ENCODE data around the gene DNER. TPM values are rescaled to one million over a fixed set of nuclear protein-coding genes. Genes with fewer than 3 reads are reported as not detected.

DNER gene
- polyA plus RNA-seq, 2 of the 4 experiments (the other 2 are of a cell fraction) = 0.34 to 4.2 TPM

GRCh38 chr2:229526951-229527350, 187.4 kb downstream of the DNER start:
- CTCF ChIA-PET = no interaction called here
- WGBS (ENCODE audit: missing lambda C conversion rate) = 77% methylated on average over 10 of the region's 10 CpGs

GRCh38 chr2:229524799-229525198, 189.6 kb downstream of the DNER start:
- no peak for FAIRE-seq
- POLR2A ChIA-PET = no interaction called here
- ATAC-seq = no peak
- no peak overlapping the region for H3K4me3 ChIP-seq
- no peak for DNase-seq (ENCODE audit: low read depth in 1 of 2, low spot score in 1 of 2)
- CTCF ChIA-PET = interaction anchor here (0.7 kb wide), 1 partner anchor 456 kb away, joined by 3 read pairs; no protein-coding TSS in a partner anchor
- 64% methylated on average over 10 of the region's 10 CpGs for WGBS (ENCODE audit: missing lambda C conversion rate)
- no peak overlapping the region for H3K4me2 ChIP-seq
- no peaks in the 10 kb centered on the region for H3K9me3 ChIP-seq
- H3K27ac ChIP-seq = no peak overlapping the region
- TF ChIP-seq NFE2L2 (conservative IDR thresholded peaks at IDR 0.05; ENCODE audit: low read length) (no peak), KDM1A (IDR thresholded peaks at IDR 0.05; ENCODE audit: low read depth) (no peak), CBX8 (IDR thresholded peaks at IDR 0.05) (no peak), ZNF302 (CRISPR knock-in tag; IDR thresholded peaks at IDR 0.05) (no peak), POLR2A (IDR thresholded peaks at IDR 0.05; ENCODE audit: low read length) (no peak), PHF8 (IDR thresholded peaks at IDR 0.05; ENCODE audit: borderline replicate concordance, low read depth) (no peak), RCOR1 (IDR thresholded peaks at IDR 0.05; ENCODE audit: low read depth, low read length) (no peak), HOXB13 (CRISPR knock-in tag; IDR thresholded peaks at IDR 0.05; ENCODE audit: low read depth) (no peak), HDAC2 (IDR thresholded peaks at IDR 0.05) (no peak), NPAS2 (CRISPR knock-in tag; IDR thresholded peaks at IDR 0.05; ENCODE audit: borderline replicate concordance) (no peak), HES2 (IDR thresholded peaks at IDR 0.05) (no peak), TP53 (CRISPR knock-in tag; IDR thresholded peaks at IDR 0.05) (no peak), CHD4 (IDR thresholded peaks at IDR 0.05; ENCODE audit: borderline replicate concordance) (no peak), ATOH8 (CRISPR knock-in tag; IDR thresholded peaks at IDR 0.05; ENCODE audit: low read depth) (no peak), USF2 (IDR thresholded peaks at IDR 0.05) (no peak), CBX2 (IDR thresholded peaks at IDR 0.05; ENCODE audit: borderline replicate concordance, low read depth) (no peak), TFCP2L1 (CRISPR knock-in tag; IDR thresholded peaks at IDR 0.05) (no peak), CHD2 (IDR thresholded peaks at IDR 0.05; ENCODE audit: low read length, partially characterized antibody) (no peak), HOXA7 (CRISPR knock-in tag; IDR thresholded peaks at IDR 0.05) (no peak), MAFK (IDR thresholded peaks at IDR 0.05; ENCODE audit: partially characterized antibody) (no peak)
- no peaks in the 10 kb centered on the region for H3K4me1 ChIP-seq

More at GRCh38 chr2:229526951-229527350, 187.4 kb downstream of the DNER start:
- 0 out of 3 replicates have a peak, but pooled peaks cover 6% of the 10 kb centered on the region for H3K9me3 ChIP-seq
- H3K27ac ChIP-seq = no peak overlapping the region
- TF ChIP-seq HEYL (CRISPR knock-in tag; IDR thresholded peaks at IDR 0.05) = no peak
- TF ChIP-seq CHD2 (IDR thresholded peaks at IDR 0.05; ENCODE audit: low read length, partially characterized antibody) = no peak
- no peak for TF ChIP-seq ZC3H11A (IDR thresholded peaks at IDR 0.05)
- TF ChIP-seq ZFP36 (IDR thresholded peaks at IDR 0.05; ENCODE audit: borderline replicate concordance, partially characterized antibody) = no peak
- no peak for TF ChIP-seq POLR2A (IDR thresholded peaks at IDR 0.05; ENCODE audit: low read length)
- TF ChIP-seq POLR2AphosphoS2 (conservative IDR thresholded peaks at IDR 0.05; ENCODE audit: low read length) = no peak
- TF ChIP-seq PHF8 (IDR thresholded peaks at IDR 0.05; ENCODE audit: borderline replicate concordance, low read depth) = no peak
- no peak for TF ChIP-seq EHF (CRISPR knock-in tag; IDR thresholded peaks at IDR 0.05)
- TF ChIP-seq CEBPB (IDR thresholded peaks at IDR 0.05) = no peak
- TF ChIP-seq RFX5 (IDR thresholded peaks at IDR 0.05) = no peak
- no peak for TF ChIP-seq HMGXB4 (CRISPR knock-in tag; IDR thresholded peaks at IDR 0.05; ENCODE audit: borderline replicate concordance)
- TF ChIP-seq RARB (CRISPR knock-in tag; IDR thresholded peaks at IDR 0.05) = no peak
- TF ChIP-seq CTCF (IDR thresholded peaks at IDR 0.05) = no peak
- TF ChIP-seq ATOH8 (CRISPR knock-in tag; IDR thresholded peaks at IDR 0.05; ENCODE audit: low read depth) = no peak
- no peak overlapping the region for H3K4me3 ChIP-seq
- DNase-seq (ENCODE audit: low read depth in 1 of 2, low spot score in 1 of 2) (no peak), FAIRE-seq (no peak), ATAC-seq (no peak)
- H3K4me2 ChIP-seq = no peak overlapping the region
- no peaks in the 10 kb centered on the region for H3K4me1 ChIP-seq
- POLR2A ChIA-PET = interaction anchor here (0.6 kb wide), 1 partner anchor 16 kb away, joined by 3 read pairs; no protein-coding TSS in a partner anchor
